ENCODE measurements around the gene EMC7. TPM values are rescaled to one million over a fixed set of nuclear protein-coding genes. Genes with fewer than 3 reads are reported as not detected.

Gene EMC7
- total and polyA plus RNA-seq, 9 of the 15 experiments (the other 6 are each of a cell fraction or from before 2014, with no cell fraction given), result 25.8 to 92.8 (median 49.7) TPM

DNA sequence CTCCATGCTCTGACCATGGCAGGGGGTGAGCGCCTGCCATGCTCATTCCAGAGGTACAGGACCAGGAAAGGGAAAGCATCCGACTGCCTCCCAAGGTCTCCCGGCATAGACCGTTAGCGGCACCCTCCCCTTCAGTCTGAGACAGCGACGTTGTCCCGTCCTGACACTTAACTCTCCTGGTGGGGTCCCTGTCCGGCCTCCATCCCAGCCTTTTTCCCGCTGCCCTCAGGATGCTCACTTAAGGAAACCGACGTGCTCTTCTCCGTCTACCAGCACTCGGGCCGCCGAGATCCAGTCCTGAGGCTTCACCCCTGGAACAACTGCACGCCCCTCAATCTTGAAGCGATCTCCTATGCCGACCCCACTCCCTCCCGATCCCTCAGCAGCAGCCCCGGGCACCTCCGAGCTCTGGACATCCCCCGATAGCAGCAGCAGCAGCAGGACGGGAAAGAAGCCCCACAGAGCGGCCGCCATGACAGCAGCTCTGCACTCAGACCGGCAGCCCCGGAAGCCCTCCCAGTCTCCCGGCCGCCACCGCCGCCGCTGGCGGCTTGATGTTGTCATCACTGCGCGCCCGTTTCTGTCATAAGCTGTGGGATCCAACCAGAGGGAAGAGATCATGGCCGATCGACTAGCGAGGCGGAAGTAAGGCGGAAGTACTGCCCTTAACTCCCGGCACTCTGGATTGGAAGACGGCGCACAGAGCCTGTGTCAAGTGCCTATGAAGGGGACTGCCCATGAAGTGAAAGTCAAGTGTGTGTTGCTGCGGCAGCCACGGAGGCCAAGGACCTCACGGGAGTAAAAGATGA lies at the start of gene EMC7, which contains the start of gene PGBD4 (continued):
- TF ChIP-seq ZBTB33 (CRISPR knock-in tag; IDR thresholded peaks at IDR 0.05), result no peak; the same call in 1 of the 2 replicates
- no peak for TF ChIP-seq STAT5A (IDR thresholded peaks at IDR 0.05; ENCODE audit: borderline replicate concordance, low read length)
- no peak for TF ChIP-seq GATAD2A (IDR thresholded peaks at IDR 0.05)
- TF ChIP-seq E2F6 (IDR thresholded peaks at IDR 0.05; ENCODE audit: borderline replicate concordance in 1 of 2, extremely low read depth in 1 of 2, insufficient read depth in 1 of 2, insufficient read length in 1 of 2, low read depth in 1 of 2, low read length in 1 of 2, poor library complexity in 1 of 2, severe bottlenecking in 1 of 2), result peak; percentile 76 to 81
- no peak for TF ChIP-seq NFE2 (IDR thresholded peaks at IDR 0.05; ENCODE audit: low read depth)
- TF ChIP-seq ZNF592 (IDR thresholded peaks at IDR 0.05), result no peak
- TF ChIP-seq ZNF561 (CRISPR knock-in tag; conservative IDR thresholded peaks at IDR 0.05), result no peak
- TF ChIP-seq RAD51 (IDR thresholded peaks at IDR 0.05; ENCODE audit: borderline replicate concordance, low read depth), result no peak
- TF ChIP-seq, protein P1, sequence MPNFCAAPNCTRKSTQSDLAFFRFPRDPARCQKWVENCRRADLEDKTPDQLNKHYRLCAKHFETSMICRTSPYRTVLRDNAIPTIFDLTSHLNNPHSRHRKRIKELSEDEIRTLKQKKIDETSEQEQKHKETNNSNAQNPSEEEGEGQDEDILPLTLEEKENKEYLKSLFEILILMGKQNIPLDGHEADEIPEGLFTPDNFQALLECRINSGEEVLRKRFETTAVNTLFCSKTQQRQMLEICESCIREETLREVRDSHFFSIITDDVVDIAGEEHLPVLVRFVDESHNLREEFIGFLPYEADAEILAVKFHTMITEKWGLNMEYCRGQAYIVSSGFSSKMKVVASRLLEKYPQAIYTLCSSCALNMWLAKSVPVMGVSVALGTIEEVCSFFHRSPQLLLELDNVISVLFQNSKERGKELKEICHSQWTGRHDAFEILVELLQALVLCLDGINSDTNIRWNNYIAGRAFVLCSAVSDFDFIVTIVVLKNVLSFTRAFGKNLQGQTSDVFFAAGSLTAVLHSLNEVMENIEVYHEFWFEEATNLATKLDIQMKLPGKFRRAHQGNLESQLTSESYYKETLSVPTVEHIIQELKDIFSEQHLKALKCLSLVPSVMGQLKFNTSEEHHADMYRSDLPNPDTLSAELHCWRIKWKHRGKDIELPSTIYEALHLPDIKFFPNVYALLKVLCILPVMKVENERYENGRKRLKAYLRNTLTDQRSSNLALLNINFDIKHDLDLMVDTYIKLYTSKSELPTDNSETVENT (CRISPR knock-in tag; IDR thresholded peaks at IDR 0.05), result peak; percentile 15; the same call in 1 of the 2 replicates
- TF ChIP-seq ZNF354B (CRISPR knock-in tag; IDR thresholded peaks at IDR 0.05), result no peak

Data from K562 (cell line).